ENCODE measurements around the gene EFCAB6. TPM values are rescaled to one million over a fixed set of nuclear protein-coding genes. Genes with fewer than 3 reads are reported as not detected.

Gene EFCAB6
- total and polyA plus RNA-seq, 9 of the 15 experiments (the other 6 are each of a cell fraction or from before 2014, with no cell fraction given) = 0.06 TPM; not detected in 8

GRCh38 chr22:43812149-43812842 lies at the start of gene EFCAB6 (continued):
- TF ChIP-seq ZNF512 (tag; IDR thresholded peaks at IDR 0.05) = no peak
- TF ChIP-seq SOX6 (IDR thresholded peaks at IDR 0.05) = no peak
- TF ChIP-seq ZMIZ1 (IDR thresholded peaks at IDR 0.05; ENCODE audit: low read depth in 2 of 2, low read length in 2 of 2) = no peak
- TF ChIP-seq E2F1 (CRISPR knock-in tag; IDR thresholded peaks at IDR 0.05) = no peak
- TF ChIP-seq NR2C1 (IDR thresholded peaks at IDR 0.05) = peak; percentile 89
- TF ChIP-seq NR2C1 (tag; IDR thresholded peaks at IDR 0.05) = peak; percentile 82
- peak; percentile 86 for TF ChIP-seq ZBTB40 (IDR thresholded peaks at IDR 0.05)
- no peak for TF ChIP-seq ZBTB40 (CRISPR knock-in tag; IDR thresholded peaks at IDR 0.05)
- TF ChIP-seq ZSCAN29 (IDR thresholded peaks at IDR 0.05) = no peak
- TF ChIP-seq RFX1 (IDR thresholded peaks at IDR 0.05) = peak; percentile 88
- no peak for TF ChIP-seq SREBF1 (IDR thresholded peaks at IDR 0.05; ENCODE audit: borderline replicate concordance, low read depth, low read length)
- no peak for TF ChIP-seq TCF7L2 (IDR thresholded peaks at IDR 0.05; ENCODE audit: low read depth, low read length)

All from K562 (cell line).